ENCODE results near the gene ZNF567.

Gene ZNF567

DNA sequence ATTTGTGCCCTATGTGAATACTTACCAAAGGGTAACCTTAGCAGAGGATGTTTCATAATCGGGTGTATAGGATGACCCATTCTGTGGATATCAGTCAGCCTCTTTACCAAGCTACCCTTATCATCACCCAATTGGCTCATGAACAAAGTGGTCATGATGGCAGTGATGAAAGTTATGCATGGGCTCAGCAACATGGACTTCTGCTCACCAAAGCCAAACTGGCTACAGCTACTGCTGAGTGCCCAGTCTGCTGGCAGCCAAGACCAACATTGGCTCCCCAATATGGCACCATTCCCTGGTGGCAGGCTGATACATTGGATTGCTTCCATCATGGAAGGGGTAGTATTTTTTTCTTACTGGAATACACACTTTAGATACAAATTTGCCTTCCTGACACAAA, 15.0 kb upstream of the ZNF567 start:
- DNase-seq (ENCODE audit: low read depth) = no peak
- in situ Hi-C loops (cut with HindIII; ENCODE audit: low sequenced_read_pairs) = no loop called here
- no peak overlapping the region for H3K4me3 ChIP-seq (ENCODE audit: low read depth, low read length)
- TF ChIP-seq, protein P1, sequence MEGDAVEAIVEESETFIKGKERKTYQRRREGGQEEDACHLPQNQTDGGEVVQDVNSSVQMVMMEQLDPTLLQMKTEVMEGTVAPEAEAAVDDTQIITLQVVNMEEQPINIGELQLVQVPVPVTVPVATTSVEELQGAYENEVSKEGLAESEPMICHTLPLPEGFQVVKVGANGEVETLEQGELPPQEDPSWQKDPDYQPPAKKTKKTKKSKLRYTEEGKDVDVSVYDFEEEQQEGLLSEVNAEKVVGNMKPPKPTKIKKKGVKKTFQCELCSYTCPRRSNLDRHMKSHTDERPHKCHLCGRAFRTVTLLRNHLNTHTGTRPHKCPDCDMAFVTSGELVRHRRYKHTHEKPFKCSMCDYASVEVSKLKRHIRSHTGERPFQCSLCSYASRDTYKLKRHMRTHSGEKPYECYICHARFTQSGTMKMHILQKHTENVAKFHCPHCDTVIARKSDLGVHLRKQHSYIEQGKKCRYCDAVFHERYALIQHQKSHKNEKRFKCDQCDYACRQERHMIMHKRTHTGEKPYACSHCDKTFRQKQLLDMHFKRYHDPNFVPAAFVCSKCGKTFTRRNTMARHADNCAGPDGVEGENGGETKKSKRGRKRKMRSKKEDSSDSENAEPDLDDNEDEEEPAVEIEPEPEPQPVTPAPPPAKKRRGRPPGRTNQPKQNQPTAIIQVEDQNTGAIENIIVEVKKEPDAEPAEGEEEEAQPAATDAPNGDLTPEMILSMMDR (IDR thresholded peaks at IDR 0.05; ENCODE audit: low read depth, low read length, missing control alignments) = no peak

DNA sequence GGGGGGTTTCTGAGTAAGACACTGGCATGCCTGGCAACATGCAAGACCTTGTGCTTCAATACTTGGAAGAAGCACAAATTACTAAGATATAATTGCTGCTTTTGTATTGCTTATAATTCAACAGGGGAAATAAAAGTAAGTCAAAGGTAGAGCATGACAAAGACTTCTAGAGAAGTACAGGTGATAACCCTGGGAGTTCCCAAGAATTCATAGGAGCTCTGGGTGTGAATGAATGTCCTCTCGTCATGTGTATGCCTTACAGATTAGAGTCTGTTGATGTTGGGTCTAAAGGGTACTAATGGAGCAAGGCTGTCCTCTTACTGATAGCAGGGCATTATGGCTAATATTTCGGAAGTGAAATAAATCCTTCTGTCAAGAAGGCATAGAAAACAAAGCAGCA, 13.2 kb upstream of the ZNF567 start:
- no peak for DNase-seq (ENCODE audit: low read depth)
- H3K4me3 ChIP-seq (ENCODE audit: low read depth, low read length) = no peak overlapping the region
- in situ Hi-C loops (cut with HindIII; ENCODE audit: low sequenced_read_pairs) = no loop called here
- TF ChIP-seq, protein P1 (IDR thresholded peaks at IDR 0.05; ENCODE audit: low read depth, low read length, missing control alignments) = no peak

- no peak overlapping the region for H3K4me3 ChIP-seq (ENCODE audit: low read depth, low read length)
- no peak for DNase-seq (ENCODE audit: low read depth)
- in situ Hi-C loops (cut with HindIII; ENCODE audit: low sequenced_read_pairs) = no loop called here
- TF ChIP-seq, protein P1 (IDR thresholded peaks at IDR 0.05; ENCODE audit: low read depth, low read length, missing control alignments) = no peak
These were observed 8.0 kb upstream of the ZNF567 start for GRCh38 chr19:36679455-36679854.

GRCh38 chr19:36685835-36686234, 1.6 kb upstream of the ZNF567 start:
- no peak for DNase-seq (ENCODE audit: low read depth)
- TF ChIP-seq, protein P1 (IDR thresholded peaks at IDR 0.05; ENCODE audit: low read depth, low read length, missing control alignments) = no peak
- in situ Hi-C loops (cut with HindIII; ENCODE audit: low sequenced_read_pairs) = no loop called here
- H3K4me3 ChIP-seq (ENCODE audit: low read depth, low read length) = no peak overlapping the region

DNA sequence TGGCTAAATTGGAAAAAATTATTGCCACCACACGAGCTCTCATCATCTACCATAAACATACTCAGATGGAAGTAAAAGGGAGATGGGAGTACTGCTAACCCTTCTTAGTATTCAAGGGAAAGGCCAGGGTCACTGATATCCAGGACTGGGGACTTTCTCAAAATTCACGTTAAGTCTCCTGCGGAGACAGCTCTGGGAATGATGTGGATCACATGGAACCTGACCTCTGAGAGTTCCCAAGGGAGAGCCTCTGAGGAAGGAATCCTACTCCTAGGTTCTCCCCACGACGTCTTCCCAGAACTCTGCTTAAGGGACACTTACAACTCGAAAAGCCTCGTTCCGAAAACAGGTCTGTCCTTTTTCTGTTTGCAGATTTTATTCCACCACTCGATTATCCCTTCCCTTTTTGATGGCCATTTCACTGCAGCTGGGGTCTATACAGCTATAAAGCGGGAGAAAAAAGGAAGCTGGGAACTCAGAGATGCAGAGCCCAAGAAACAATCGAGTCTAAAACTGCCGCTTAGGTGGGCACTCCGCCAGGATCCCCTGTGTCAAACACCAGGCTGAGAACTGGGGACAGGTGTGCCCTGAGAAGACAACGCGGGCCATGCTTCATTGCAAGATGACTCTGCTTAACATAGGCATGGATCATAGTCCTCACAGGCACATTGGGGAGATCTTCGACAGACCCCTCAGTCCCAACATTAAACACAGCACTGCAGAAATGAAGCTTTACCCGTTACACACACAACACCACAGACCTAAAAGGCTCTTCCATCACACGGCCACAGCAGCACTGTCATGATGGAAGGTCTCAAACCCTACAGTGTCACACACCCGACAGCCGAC, 823 bp upstream of the ZNF567 start:
- in situ Hi-C loops (cut with HindIII; ENCODE audit: low sequenced_read_pairs) = no loop called here
- TF ChIP-seq, protein P1 (IDR thresholded peaks at IDR 0.05; ENCODE audit: low read depth, low read length, missing control alignments) = no peak
- peak overlapping the region; percentile 91 for H3K4me3 ChIP-seq (ENCODE audit: low read depth, low read length)
- DNase-seq (ENCODE audit: low read depth) = no peak

- TF ChIP-seq, protein P1 (IDR thresholded peaks at IDR 0.05; ENCODE audit: low read depth, low read length, missing control alignments) = no peak
- DNase-seq (ENCODE audit: low read depth) = no peak
- peak overlapping the region; percentile 91 for H3K4me3 ChIP-seq (ENCODE audit: low read depth, low read length)
- in situ Hi-C loops (cut with HindIII; ENCODE audit: low sequenced_read_pairs) = no loop called here
These were observed 646 bp downstream of the ZNF567 start for GRCh38 chr19:36688058-36688457.

Data from astrocyte of the cerebellum (primary cell).